HG02759 (cell line): ENCODE measurements around the gene RNF212.

Source experiments
- ATAC-seq: cut with Tn5 transposase; IDR thresholded peaks from one replicate; pipeline ENCODE4 v1.9.1; 2021; ENCODE audit warnings: mild to moderate bottlenecking, moderate library complexity; ENCODE audit not compliant: unreplicated experiment

The RNF212 gene

GRCh38 chr4:1039493-1040343 is 73.6 kb downstream of the RNF212 start:
- no peak for ATAC-seq

GRCh38 chr4:1038948-1039492 is 74.3 kb downstream of the RNF212 start:
- ATAC-seq, result no peak

GRCh38 chr4:1036976-1037810 is 76.2 kb downstream of the RNF212 start:
- ATAC-seq, result no peak

GRCh38 chr4:1036095-1036494 is 77.3 kb downstream of the RNF212 start:
- ATAC-seq, result no peak

- ATAC-seq, result no peak
Observed at GRCh38 chr4:1035510-1035909, 77.9 kb downstream of the RNF212 start.

- ATAC-seq, result no peak
Observed at GRCh38 chr4:1033840-1034551, 79.4 kb downstream of the RNF212 start.

- ATAC-seq, result no peak
Observed at GRCh38 chr4:1032861-1033260, 80.5 kb downstream of the RNF212 start.

- no peak for ATAC-seq
Observed at GRCh38 chr4:1031956-1032795, 81.2 kb downstream of the RNF212 start.

GRCh38 chr4:1031346-1031745 is 82.0 kb downstream of the RNF212 start:
- ATAC-seq, result no peak

- no peak for ATAC-seq
Observed at GRCh38 chr4:1030559-1030958, 82.8 kb downstream of the RNF212 start.

GRCh38 chr4:1030031-1030430 is 83.3 kb downstream of the RNF212 start:
- ATAC-seq, result no peak

GRCh38 chr4:1029529-1029928 is 83.8 kb downstream of the RNF212 start:
- no peak for ATAC-seq

GRCh38 chr4:1028574-1029220 is 84.7 kb downstream of the RNF212 start:
- no peak for ATAC-seq

GRCh38 chr4:1027915-1028238 is 85.5 kb downstream of the RNF212 start:
- ATAC-seq, result no peak

- no peak for ATAC-seq
Observed at GRCh38 chr4:1027219-1027914, 86.0 kb downstream of the RNF212 start.

- ATAC-seq, result peak; percentile 64
Observed at GRCh38 chr4:1026115-1026514, 87.2 kb downstream of the RNF212 start.

GRCh38 chr4:1024882-1025545 is 88.3 kb downstream of the RNF212 start:
- ATAC-seq, result no peak

GRCh38 chr4:1023895-1024740 is 89.2 kb downstream of the RNF212 start:
- no peak for ATAC-seq
